Ureter (tissue), 1 donor: ENCODE data around the gene NOS1AP. TPM values are rescaled to one million over a fixed set of nuclear protein-coding genes. Genes with fewer than 3 reads are reported as not detected.
"Not testable (repeated sequence)": the region's sequence is repeated elsewhere in the genome, so short reads cannot be mapped to it uniquely, and the experiment has no call there.

Experiments
- DNase-seq: peaks from one replicate; pipeline ENCODE4 v3.0.0-alpha.2; 2020; ENCODE audit warnings: low spot score
- total RNA-seq: library from RNA; stranded (reverse); gene quantifications from one replicate; pipeline ENCODE4 v1.2.4, GENCODE V29; 2023
- donor health status: DM: yes; HTN: yes; CAD: no.

The NOS1AP gene
- total RNA-seq, 1 donor from 2014 or later = 7.0 TPM

- no peak for DNase-seq
These were observed 336.3 kb downstream of the NOS1AP start for GRCh38 chr1:162405800-162406199.

GRCh38 chr1:162406811-162407210 lies 337.3 kb downstream of the NOS1AP start:
- DNase-seq = no peak

GRCh38 chr1:162407539-162407938 lies 338.0 kb downstream of the NOS1AP start:
- DNase-seq = no peak

GRCh38 chr1:162412002-162412401 lies 342.5 kb downstream of the NOS1AP start, which contains the start of gene SH2D1B:
SH2D1B (minus strand) TSS chr1:162412136; CDS start chr1:162412016, 120 bp downstream.
- no peak for DNase-seq

GRCh38 chr1:162416215-162416614 lies 346.7 kb downstream of the NOS1AP start:
- no peak for DNase-seq

GRCh38 chr1:162416909-162417308 lies 347.4 kb downstream of the NOS1AP start:
- no peak for DNase-seq

GRCh38 chr1:162417650-162418049 lies 348.2 kb downstream of the NOS1AP start:
- no peak for DNase-seq

GRCh38 chr1:162418584-162418983 lies 349.1 kb downstream of the NOS1AP start:
- not testable (repeated sequence) for DNase-seq

- DNase-seq = peak; percentile 52
These were observed 350.0 kb downstream of the NOS1AP start for GRCh38 chr1:162419450-162419931.

Other genes with a start within 250 kb of the NOS1AP start
- 3.4 TPM for gene OLFML2B, start 45.8 kb upstream of the NOS1AP start, total RNA-seq